HEK293 (cell line): ENCODE results near the gene CEACAM20.

Source experiments
- CTCF ChIA-PET: fragments of 350-600 bp; formaldehyde crosslinking; extraction: SDS; loops from one replicate; lab custom pipeline; 2021; ENCODE audit warnings: antibody characterized with exemption; lab: Yijun Ruan, JAX
- POLR2A ChIA-PET: fragments of 300-600 bp; formaldehyde crosslinking; extraction: SDS; loops from one replicate; lab custom pipeline; 2020; ENCODE audit warnings: antibody characterized with exemption, inconsistent platforms; lab: Yijun Ruan, JAX
- H3K27ac ChIP-seq: fragments of 200-500 bp; sonication (Bioruptor generic); 2 replicates; pipeline ENCODE4 v1.5.1; 2014; ENCODE audit warnings: low read depth, low read length, control low read depth, inconsistent platforms; ENCODE audit errors: extremely low read depth
- H3K36me3 ChIP-seq, 2 experiments: fragments of 200-500 bp in 1 of 2; sonication (Bioruptor generic) in 1 of 2; 1 replicate in 1 of 2; 2 replicates in 1 of 2; pipeline ENCODE4 v1.5.1; 2014 to 2017; ENCODE audit warnings: inconsistent platforms in 2 of 2, low read length in 2 of 2; ENCODE audit not compliant: control insufficient read depth in 2 of 2, insufficient read depth in 1 of 2
- H3K4me1 ChIP-seq: fragments of 200-500 bp; sonication (Bioruptor generic); 2 replicates; pipeline ENCODE4 v1.5.1; 2014; ENCODE audit warnings: mild to moderate bottlenecking, low read length, inconsistent platforms; ENCODE audit not compliant: control insufficient read depth, insufficient read depth
- H3K4me3 ChIP-seq: 2 replicates; pipeline ENCODE4 v1.5.1; 2011; ENCODE audit warnings: low read depth, mild to moderate bottlenecking, control low read depth, low read length, moderate library complexity
- H3K9me3 ChIP-seq: fragments of 200-500 bp; sonication (Bioruptor generic); 2 replicates; pipeline ENCODE4 v1.5.1; 2014; ENCODE audit warnings: low read depth, low read length, inconsistent platforms; ENCODE audit not compliant: control insufficient read depth, insufficient read depth
- EGR2 ChIP-seq: fragments of 450-650 bp; formaldehyde crosslinking; IDR thresholded peaks from 2 replicates; pipeline ENCODE4 v1.5.1; 2016; ENCODE audit warnings: low read depth, missing biosample characterization, missing genetic modification characterization
- ZBTB1 ChIP-seq: fragments of 450-650 bp; formaldehyde crosslinking; IDR thresholded peaks from 2 replicates; pipeline ENCODE4 v1.5.1; 2016; ENCODE audit warnings: missing biosample characterization, missing genetic modification characterization
- ZBTB6 ChIP-seq: fragments of 450-650 bp; formaldehyde crosslinking; IDR thresholded peaks from 2 replicates; pipeline ENCODE4 v1.5.1; 2017; ENCODE audit warnings: missing biosample characterization, missing genetic modification characterization
- ZNF10 ChIP-seq: fragments of 450-650 bp; formaldehyde crosslinking; IDR thresholded peaks from 2 replicates; pipeline ENCODE4 v1.5.1; 2017; ENCODE audit warnings: missing biosample characterization, missing genetic modification characterization
- ZNF146 ChIP-seq: fragments of 450-650 bp; formaldehyde crosslinking; IDR thresholded peaks from 2 replicates; pipeline ENCODE4 v1.5.1; 2016; ENCODE audit warnings: missing biosample characterization, missing genetic modification characterization
- ZNF202 ChIP-seq: fragments of 450-650 bp; formaldehyde crosslinking; IDR thresholded peaks from 2 replicates; pipeline ENCODE4 v1.5.1; 2016; ENCODE audit warnings: missing biosample characterization, missing genetic modification characterization, borderline replicate concordance
- ZNF324 ChIP-seq: fragments of 450-650 bp; formaldehyde crosslinking; IDR thresholded peaks from 2 replicates; pipeline ENCODE4 v1.5.1; 2016; ENCODE audit warnings: missing biosample characterization, missing genetic modification characterization
- ZNF558 ChIP-seq: fragments of 450-650 bp; formaldehyde crosslinking; IDR thresholded peaks from 2 replicates; pipeline ENCODE4 v1.5.1; 2016; ENCODE audit warnings: missing biosample characterization, missing genetic modification characterization
- ZNF626 ChIP-seq: fragments of 450-650 bp; sonication (Bioruptor Pico); formaldehyde crosslinking; IDR thresholded peaks from 2 replicates; pipeline ENCODE4 v1.5.1; 2018; ENCODE audit warnings: missing biosample characterization, missing genetic modification characterization, inconsistent platforms
- ZNF660 ChIP-seq: fragments of 450-650 bp; IDR thresholded peaks from 2 replicates; pipeline ENCODE4 v1.5.1; 2018; ENCODE audit warnings: missing biosample characterization, mild to moderate bottlenecking, missing genetic modification characterization
- ZNF670 ChIP-seq: fragments of 450-650 bp; formaldehyde crosslinking; IDR thresholded peaks from 2 replicates; pipeline ENCODE4 v1.5.1; 2016; ENCODE audit warnings: missing biosample characterization, missing genetic modification characterization, low read depth
- ZNF692 ChIP-seq: fragments of 450-650 bp; formaldehyde crosslinking; IDR thresholded peaks from 2 replicates; pipeline ENCODE4 v1.5.1; 2016; ENCODE audit warnings: missing biosample characterization, missing genetic modification characterization
- ZNF707 ChIP-seq: fragments of 450-650 bp; formaldehyde crosslinking; IDR thresholded peaks from 2 replicates; pipeline ENCODE4 v1.5.1; 2016; ENCODE audit warnings: missing biosample characterization, missing genetic modification characterization
- ZNF777 ChIP-seq: fragments of 450-650 bp; formaldehyde crosslinking; IDR thresholded peaks from 2 replicates; pipeline ENCODE4 v1.5.1; 2017; ENCODE audit warnings: missing biosample characterization, missing genetic modification characterization, borderline replicate concordance
- ZSCAN30 ChIP-seq: fragments of 450-650 bp; IDR thresholded peaks from 2 replicates; pipeline ENCODE4 v1.5.1; 2018; ENCODE audit warnings: missing biosample characterization, mild to moderate bottlenecking, missing genetic modification characterization, moderate library complexity
- TF ChIP-seq, protein P1 (sequence below): sonication (generic); formaldehyde crosslinking; IDR thresholded peaks from 2 replicates; pipeline ENCODE4 v1.8.1; 2022; ENCODE audit warnings: mild to moderate bottlenecking, moderate library complexity, missing genetic modification reagents
- TF ChIP-seq, protein P2 (sequence below): fragments of 450-650 bp; formaldehyde crosslinking; IDR thresholded peaks from 2 replicates; pipeline ENCODE4 v1.5.1; 2016; ENCODE audit warnings: missing biosample characterization, missing genetic modification characterization

CEACAM20 gene

GRCh38 chr19:44499962-44500949 lies 29.2 kb downstream of the CEACAM20 start, which contains the start of gene ZNF180 (continued):
- TF ChIP-seq, protein P1, sequence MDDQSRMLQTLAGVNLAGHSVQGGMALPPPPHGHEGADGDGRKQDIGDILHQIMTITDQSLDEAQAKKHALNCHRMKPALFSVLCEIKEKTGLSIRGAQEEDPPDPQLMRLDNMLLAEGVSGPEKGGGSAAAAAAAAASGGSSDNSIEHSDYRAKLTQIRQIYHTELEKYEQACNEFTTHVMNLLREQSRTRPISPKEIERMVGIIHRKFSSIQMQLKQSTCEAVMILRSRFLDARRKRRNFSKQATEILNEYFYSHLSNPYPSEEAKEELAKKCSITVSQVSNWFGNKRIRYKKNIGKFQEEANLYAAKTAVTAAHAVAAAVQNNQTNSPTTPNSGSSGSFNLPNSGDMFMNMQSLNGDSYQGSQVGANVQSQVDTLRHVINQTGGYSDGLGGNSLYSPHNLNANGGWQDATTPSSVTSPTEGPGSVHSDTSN (CRISPR knock-in tag), result peak; percentile 66; the same call in 1 of the 2 replicates
- TF ChIP-seq ZNF707 (no peak), ZNF670 (tag by site-specific recombination) (no peak), ZSCAN30 (tag by site-specific recombination) (peak; percentile 65), ZNF146 (tag by site-specific recombination) (no peak), ZNF558 (no peak)

DNA sequence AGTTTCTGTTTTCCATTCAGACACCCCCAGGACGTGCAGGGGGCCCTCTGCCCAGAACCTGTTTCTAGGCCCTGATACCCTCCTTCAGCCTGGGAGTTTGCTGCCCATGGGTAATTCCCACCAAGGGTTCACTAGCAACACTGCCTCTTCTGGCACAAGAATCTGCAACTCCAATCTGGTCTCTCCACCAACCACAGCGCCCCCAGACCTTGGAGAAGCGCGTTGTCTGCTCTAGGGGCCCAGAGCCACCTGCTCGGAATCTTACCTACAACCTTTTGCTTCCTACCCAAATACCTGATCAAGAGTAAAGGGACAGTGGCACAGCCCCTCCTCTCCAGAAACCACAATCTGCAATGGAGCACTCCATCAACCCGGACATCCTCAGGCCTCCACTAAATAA lies 29.9 kb downstream of the CEACAM20 start:
- ChIA-PET CTCF (no interaction called here), POLR2A (interaction anchor here (0.8 to 2.7 kb wide), 9 partner anchors 8 to 335 kb away, joined by 3 to 13 read pairs (median 4); partner anchors contain the start of genes ZNF112, ZNF226, ZNF227 and ZNF235)
- Histone ChIP-seq H3K4me1 (no peaks in the 10 kb centered on the region), H3K36me3 (peaks cover 19 to 46% of the 10 kb centered on the region in 2 experiments), H3K27ac (peak overlapping the region; percentile 64; the same call in 1 of the 2 replicates), H3K4me3 (peak overlapping the region; percentile 78), H3K9me3 (peaks cover 2% of the 10 kb centered on the region; the same call in 1 of the 2 replicates)
- TF ChIP-seq ZNF626 (no peak), ZNF324 (tag by site-specific recombination) (no peak), ZNF692 (tag by site-specific recombination) (no peak), ZNF10 (no peak), ZNF777 (no peak), ZNF202 (no peak), ZNF660 (tag by site-specific recombination) (no peak), EGR2 (tag by site-specific recombination) (no peak)
- TF ChIP-seq, protein P2, sequence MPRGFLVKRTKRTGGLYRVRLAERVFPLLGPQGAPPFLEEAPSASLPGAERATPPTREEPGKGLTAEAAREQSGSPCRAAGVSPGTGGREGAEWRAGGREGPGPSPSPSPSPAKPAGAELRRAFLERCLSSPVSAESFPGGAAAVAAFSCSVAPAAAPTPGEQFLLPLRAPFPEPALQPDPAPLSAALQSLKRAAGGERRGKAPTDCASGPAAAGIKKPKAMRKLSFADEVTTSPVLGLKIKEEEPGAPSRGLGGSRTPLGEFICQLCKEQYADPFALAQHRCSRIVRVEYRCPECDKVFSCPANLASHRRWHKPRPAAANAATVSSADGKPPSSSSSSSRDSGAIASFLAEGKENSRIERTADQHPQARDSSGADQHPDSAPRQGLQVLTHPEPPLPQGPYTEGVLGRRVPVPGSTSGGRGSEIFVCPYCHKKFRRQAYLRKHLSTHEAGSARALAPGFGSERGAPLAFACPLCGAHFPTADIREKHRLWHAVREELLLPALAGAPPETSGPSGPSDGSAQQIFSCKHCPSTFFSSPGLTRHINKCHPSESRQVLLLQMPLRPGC, result no peak

GRCh38 chr19:44498988-44499387 lies 30.5 kb downstream of the CEACAM20 start:
- Histone ChIP-seq H3K27ac (no peak overlapping the region), H3K9me3 (peaks cover 3% of the 10 kb centered on the region; the same call in 1 of the 2 replicates), H3K4me1 (no peaks in the 10 kb centered on the region), H3K36me3 (peaks cover 25 to 52% of the 10 kb centered on the region in 2 experiments), H3K4me3 (peak overlapping the region; percentile 78; the same call in 1 of the 2 replicates)
- CTCF ChIA-PET, result no interaction called here
- TF ChIP-seq ZBTB6 (tag by site-specific recombination) (peak; percentile 57; the same call in 1 of the 2 replicates), ZBTB1 (tag by site-specific recombination) (no peak)
- POLR2A ChIA-PET, result interaction anchor here (2.7 kb wide), 1 partner anchor 8 kb away, joined by 13 read pairs; no protein-coding TSS in a partner anchor
